Measurements from ENCODE around the gene DUSP28. TPM values are rescaled to one million over a fixed set of nuclear protein-coding genes. Genes with fewer than 3 reads are reported as not detected.

Gene DUSP28
- total and polyA plus RNA-seq, 2 of the 13 experiments (the other 11 are each of a cell fraction or from before 2014, with no cell fraction given) = 5.2 to 8.6 TPM

- TF ChIP-seq ZNF737 (CRISPR knock-in tag; IDR thresholded peaks at IDR 0.05; ENCODE audit: borderline replicate concordance) (no peak), TCF7L2 (IDR thresholded peaks at IDR 0.05; ENCODE audit: low read depth, low read length) (no peak), ZNF580 (CRISPR knock-in tag; IDR thresholded peaks at IDR 0.05; ENCODE audit: borderline replicate concordance, low read depth) (no peak), RCOR2 (CRISPR knock-in tag; IDR thresholded peaks at IDR 0.05) (no peak), MLXIP (CRISPR knock-in tag; IDR thresholded peaks at IDR 0.05; ENCODE audit: borderline replicate concordance) (no peak), HDAC1 (CRISPR knock-in tag; IDR thresholded peaks at IDR 0.05) (peak; percentile 85; the same call in 1 of the 2 replicates), ZNF567 (CRISPR knock-in tag; IDR thresholded peaks at IDR 0.05; ENCODE audit: borderline replicate concordance) (no peak; the same call in 1 of the 2 replicates), ATF1 (CRISPR knock-in tag; IDR thresholded peaks at IDR 0.05) (no peak), ELF4 (CRISPR knock-in tag; IDR thresholded peaks at IDR 0.05; ENCODE audit: borderline replicate concordance) (no peak), ZNF441 (CRISPR knock-in tag; IDR thresholded peaks at IDR 0.05; ENCODE audit: borderline replicate concordance) (peak; percentile 31; the same call in 1 of the 2 replicates), HOMEZ (CRISPR knock-in tag; IDR thresholded peaks at IDR 0.05; ENCODE audit: low read depth) (peak; percentile 51; the same call in 1 of the 2 replicates), FLYWCH1 (CRISPR knock-in tag; IDR thresholded peaks at IDR 0.05) (no peak), ZNF331 (CRISPR knock-in tag; IDR thresholded peaks at IDR 0.05) (peak; percentile 90), ZNF430 (CRISPR knock-in tag; IDR thresholded peaks at IDR 0.05) (peak; percentile 68; the same call in 1 of the 2 replicates), SPEN (CRISPR knock-in tag; IDR thresholded peaks at IDR 0.05; ENCODE audit: low read depth) (peak; percentile 80), TFE3 (CRISPR knock-in tag; IDR thresholded peaks at IDR 0.05) (peak; percentile 79; the same call in 1 of the 2 replicates), RAD21 (CRISPR knock-in tag; IDR thresholded peaks at IDR 0.05) (peak; percentile 32; the same call in 1 of the 2 replicates), ZFP36L2 (CRISPR knock-in tag; IDR thresholded peaks at IDR 0.05) (no peak), GATA4 (IDR thresholded peaks at IDR 0.05; ENCODE audit: borderline replicate concordance, low read depth) (peak; percentile 36), TRIM22 (IDR thresholded peaks at IDR 0.05) (no peak), WIZ (CRISPR knock-in tag; IDR thresholded peaks at IDR 0.05) (peak; percentile 58), ZNF619 (CRISPR knock-in tag; IDR thresholded peaks at IDR 0.05) (0 out of 2 replicates have a peak, but pooled peaks have one; percentile 31), ZNF460 (CRISPR knock-in tag; IDR thresholded peaks at IDR 0.05; ENCODE audit: borderline replicate concordance) (no peak), ZNF232 (CRISPR knock-in tag; IDR thresholded peaks at IDR 0.05; ENCODE audit: borderline replicate concordance) (no peak; the same call in 1 of the 2 replicates), TSC22D2 (CRISPR knock-in tag; IDR thresholded peaks at IDR 0.05; ENCODE audit: borderline replicate concordance) (no peak)
These were observed at the start of gene DUSP28 (continued) for GRCh38 chr2:240560084-240560479.
